Central memory CD8-positive, alpha-beta T cell (primary cell): ENCODE results near the gene ZNF101.

Source experiments
- ATAC-seq: fragments of 150-1000 bp; cut with Tn5 transposase; replicated peaks from 2 replicates; pipeline ENCODE4 v1.10.0; 2022; ENCODE audit warnings: mild to moderate bottlenecking, moderate FRiP score, moderate number of reproducible peaks; ENCODE audit not compliant: poor library complexity, severe bottlenecking; ENCODE audit errors: extremely low read depth
- DNase-seq, 2 donors: peaks; one replicate each; pipeline ENCODE4 v3.0.0; 2021; ENCODE audit warnings: low spot score in 2 of 2
- H3K27ac Mint-ChIP-seq: one replicate; pipeline ENCODE4 v1.8.0; 2022; ENCODE audit warnings: low read depth, mild to moderate bottlenecking, moderate library complexity, mixed read lengths
- H3K27me3 Mint-ChIP-seq: one replicate; pipeline ENCODE4 v1.8.0; 2022; ENCODE audit warnings: mixed read lengths
- H3K36me3 Mint-ChIP-seq: one replicate; pipeline ENCODE4 v1.8.0; 2022; ENCODE audit warnings: mild to moderate bottlenecking, moderate library complexity, mixed read lengths; ENCODE audit not compliant: insufficient read depth
- H3K4me1 Mint-ChIP-seq: one replicate; pipeline ENCODE4 v1.8.0; 2022; ENCODE audit warnings: mixed read lengths
- H3K4me3 Mint-ChIP-seq: one replicate; pipeline ENCODE4 v1.8.0; 2022; ENCODE audit warnings: mild to moderate bottlenecking, moderate library complexity, mixed read lengths
- H3K9me3 Mint-ChIP-seq: one replicate; pipeline ENCODE4 v1.8.0; 2022; ENCODE audit warnings: mixed read lengths

Gene ZNF101

GRCh38 chr19:19647037-19647835, 21.4 kb upstream of the ZNF101 start:
- H3K4me1 Mint-ChIP-seq = peaks cover 14% of the 10 kb centered on the region

GRCh38 chr19:19649155-19649554, 19.5 kb upstream of the ZNF101 start:
- no peaks in the 10 kb centered on the region for H3K27me3 Mint-ChIP-seq
- H3K36me3 Mint-ChIP-seq = peaks cover 41% of the 10 kb centered on the region
- DNase-seq (no peak), ATAC-seq (no peak)
- H3K27ac Mint-ChIP-seq = no peak overlapping the region
- no peaks in the 10 kb centered on the region for H3K9me3 Mint-ChIP-seq
- no peak overlapping the region for H3K4me3 Mint-ChIP-seq
- no peaks in the 10 kb centered on the region for H3K4me1 Mint-ChIP-seq

More at GRCh38 chr19:19647037-19647835, 21.4 kb upstream of the ZNF101 start:
- ATAC-seq = no peak
- no peak for DNase-seq
- Mint-ChIP-seq H3K9me3 (no peaks in the 10 kb centered on the region), H3K27me3 (no peaks in the 10 kb centered on the region), H3K4me3 (no peak overlapping the region), H3K27ac (no peak overlapping the region), H3K36me3 (peaks cover 50% of the 10 kb centered on the region)

- ATAC-seq (no peak), DNase-seq (no peak)
- H3K36me3 Mint-ChIP-seq = peaks cover 43% of the 10 kb centered on the region
- no peak overlapping the region for H3K27ac Mint-ChIP-seq
- H3K4me1 Mint-ChIP-seq = no peaks in the 10 kb centered on the region
- no peak overlapping the region for H3K4me3 Mint-ChIP-seq
- no peaks in the 10 kb centered on the region for H3K9me3 Mint-ChIP-seq
- no peaks in the 10 kb centered on the region for H3K27me3 Mint-ChIP-seq
Measured at GRCh38 chr19:19649580-19649995, 19.1 kb upstream of the ZNF101 start.

- ATAC-seq (no peak), DNase-seq (no peak)
- no peaks in the 10 kb centered on the region for H3K27me3 Mint-ChIP-seq
- no peak overlapping the region for H3K27ac Mint-ChIP-seq
- no peak overlapping the region for H3K4me3 Mint-ChIP-seq
- peaks cover 45% of the 10 kb centered on the region for H3K36me3 Mint-ChIP-seq
- H3K9me3 Mint-ChIP-seq = no peaks in the 10 kb centered on the region
- no peaks in the 10 kb centered on the region for H3K4me1 Mint-ChIP-seq
Measured at GRCh38 chr19:19650331-19650730, 18.3 kb upstream of the ZNF101 start.

- H3K27me3 Mint-ChIP-seq = no peaks in the 10 kb centered on the region
- H3K4me1 Mint-ChIP-seq = no peaks in the 10 kb centered on the region
- H3K27ac Mint-ChIP-seq = no peak overlapping the region
- ATAC-seq = no peak
- H3K36me3 Mint-ChIP-seq = peaks cover 45% of the 10 kb centered on the region
- no peak for DNase-seq
- H3K4me3 Mint-ChIP-seq = no peak overlapping the region
- no peaks in the 10 kb centered on the region for H3K9me3 Mint-ChIP-seq
Measured at GRCh38 chr19:19651076-19651475, 17.6 kb upstream of the ZNF101 start.

GRCh38 chr19:19652482-19653295, 15.9 kb upstream of the ZNF101 start:
- Mint-ChIP-seq H3K4me1 (no peaks in the 10 kb centered on the region), H3K36me3 (peaks cover 43% of the 10 kb centered on the region), H3K4me3 (no peak overlapping the region), H3K9me3 (no peaks in the 10 kb centered on the region), H3K27ac (no peak overlapping the region), H3K27me3 (no peaks in the 10 kb centered on the region)
- ATAC-seq (no peak), DNase-seq (no peak)

- Mint-ChIP-seq H3K4me1 (no peaks in the 10 kb centered on the region), H3K36me3 (peaks cover 42% of the 10 kb centered on the region), H3K27me3 (no peaks in the 10 kb centered on the region), H3K4me3 (no peak overlapping the region), H3K27ac (peak overlapping the region; percentile 5), H3K9me3 (no peaks in the 10 kb centered on the region)
- DNase-seq (no peak), ATAC-seq (no peak)
Measured at GRCh38 chr19:19653597-19654147, 15.0 kb upstream of the ZNF101 start.

- Mint-ChIP-seq H3K36me3 (peaks cover 38% of the 10 kb centered on the region), H3K4me3 (no peak overlapping the region), H3K4me1 (no peaks in the 10 kb centered on the region), H3K27me3 (no peaks in the 10 kb centered on the region), H3K27ac (no peak overlapping the region), H3K9me3 (no peaks in the 10 kb centered on the region)
- ATAC-seq (no peak), DNase-seq (no peak)
Measured at GRCh38 chr19:19654441-19654840, 14.2 kb upstream of the ZNF101 start.

- Mint-ChIP-seq H3K4me1 (no peaks in the 10 kb centered on the region), H3K36me3 (peaks cover 40% of the 10 kb centered on the region), H3K27me3 (no peaks in the 10 kb centered on the region), H3K9me3 (no peaks in the 10 kb centered on the region), H3K4me3 (no peak overlapping the region), H3K27ac (no peak overlapping the region)
- DNase-seq (no peak), ATAC-seq (no peak)
Measured at GRCh38 chr19:19655051-19655594, 13.5 kb upstream of the ZNF101 start.

GRCh38 chr19:19655641-19656343, 12.8 kb upstream of the ZNF101 start:
- ATAC-seq = no peak
- no peaks in the 10 kb centered on the region for H3K4me1 Mint-ChIP-seq
- H3K27me3 Mint-ChIP-seq = no peaks in the 10 kb centered on the region
- no peak overlapping the region for H3K27ac Mint-ChIP-seq
- no peak overlapping the region for H3K4me3 Mint-ChIP-seq
- no peak for DNase-seq
- no peaks in the 10 kb centered on the region for H3K9me3 Mint-ChIP-seq
- peaks cover 41% of the 10 kb centered on the region for H3K36me3 Mint-ChIP-seq

GRCh38 chr19:19656451-19657396, 11.9 kb upstream of the ZNF101 start:
- Mint-ChIP-seq H3K4me1 (peaks cover 9% of the 10 kb centered on the region), H3K36me3 (peaks cover 42% of the 10 kb centered on the region), H3K9me3 (no peaks in the 10 kb centered on the region), H3K27me3 (no peaks in the 10 kb centered on the region), H3K27ac (no peak overlapping the region), H3K4me3 (no peak overlapping the region)
- ATAC-seq (no peak), DNase-seq (no peak)
